Skeletal muscle cell (primary cell): ENCODE data around the gene SFTPA2.
A peak's percentile ranks its signal among the peaks of the same experiment; 100 is the strongest.
"Not testable (repeated sequence)": the region's sequence is repeated elsewhere in the genome, so short reads cannot be mapped to it uniquely, and the experiment has no call there.

Experiments used
- DNase-seq: peaks from one replicate; pipeline ENCODE4 v3.0.0-alpha.2; 2010; ENCODE audit warnings: low read depth
- H3K4me3 ChIP-seq: 2 replicates; pipeline ENCODE4 v1.5.1; 2011; ENCODE audit warnings: low read depth, mild to moderate bottlenecking, control low read depth, low read length, moderate library complexity

The SFTPA2 gene

DNA sequence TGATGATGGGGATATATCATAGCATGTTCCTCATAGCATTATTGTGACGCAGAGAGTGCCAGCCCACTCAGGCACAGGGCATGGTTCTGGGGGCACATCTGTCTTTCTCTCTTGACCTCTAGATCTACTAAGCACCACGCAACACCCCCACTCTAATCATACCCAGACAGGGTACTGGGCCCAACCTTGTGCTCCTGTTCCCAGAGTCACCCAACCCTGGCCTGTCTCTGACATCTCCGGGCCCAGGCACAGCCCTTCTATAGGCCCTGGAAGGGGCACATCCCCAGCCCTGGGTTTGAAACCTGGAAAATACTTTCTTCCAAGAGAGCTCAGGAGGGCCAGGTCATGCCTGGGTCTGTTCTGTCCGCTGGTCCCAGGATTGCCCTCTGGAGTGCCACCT, 37.7 kb downstream of the SFTPA2 start:
- H3K4me3 ChIP-seq, DNase-seq: not testable (repeated sequence)

DNA sequence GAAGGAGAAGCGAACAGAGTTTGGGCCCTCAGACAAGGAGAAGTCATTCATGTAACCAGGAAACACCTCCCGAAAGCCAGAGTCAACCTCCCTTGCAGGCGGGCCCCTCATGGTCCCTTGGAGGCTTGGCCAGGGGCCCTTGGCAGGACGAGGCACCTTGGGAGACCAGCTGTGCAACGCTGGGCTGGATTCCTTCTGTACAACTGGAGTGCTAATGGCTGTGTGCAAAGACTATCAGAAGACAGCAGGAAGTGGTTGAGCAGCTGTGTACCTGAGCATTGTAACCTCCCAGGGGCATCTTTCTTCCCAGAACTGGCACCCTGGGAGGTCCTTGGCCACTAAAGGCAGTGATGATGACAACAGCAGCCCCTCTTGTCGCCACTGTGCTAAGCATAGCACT, 38.5 kb downstream of the SFTPA2 start:
- not testable (repeated sequence) for H3K4me3 ChIP-seq, DNase-seq

DNA sequence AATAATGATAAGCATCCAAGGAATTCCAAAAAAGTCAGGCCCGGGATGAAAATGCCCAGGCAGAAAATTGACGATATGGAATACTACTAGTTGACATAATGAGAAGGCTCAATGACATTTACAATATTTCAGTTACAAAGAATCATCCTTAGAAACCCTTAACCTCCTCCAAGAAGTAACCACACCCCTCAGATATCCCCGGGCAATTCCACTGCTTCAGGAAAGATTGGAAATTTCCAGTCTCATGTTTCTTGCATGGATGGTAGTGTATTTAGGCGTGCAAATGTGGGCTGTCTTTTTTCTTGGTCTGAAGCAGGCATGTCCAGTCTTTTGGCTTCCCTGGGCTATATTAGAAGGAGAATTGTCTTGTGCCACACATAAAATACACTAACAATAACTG, 42.6 kb downstream of the SFTPA2 start:
- not testable (repeated sequence) for DNase-seq, H3K4me3 ChIP-seq

DNA sequence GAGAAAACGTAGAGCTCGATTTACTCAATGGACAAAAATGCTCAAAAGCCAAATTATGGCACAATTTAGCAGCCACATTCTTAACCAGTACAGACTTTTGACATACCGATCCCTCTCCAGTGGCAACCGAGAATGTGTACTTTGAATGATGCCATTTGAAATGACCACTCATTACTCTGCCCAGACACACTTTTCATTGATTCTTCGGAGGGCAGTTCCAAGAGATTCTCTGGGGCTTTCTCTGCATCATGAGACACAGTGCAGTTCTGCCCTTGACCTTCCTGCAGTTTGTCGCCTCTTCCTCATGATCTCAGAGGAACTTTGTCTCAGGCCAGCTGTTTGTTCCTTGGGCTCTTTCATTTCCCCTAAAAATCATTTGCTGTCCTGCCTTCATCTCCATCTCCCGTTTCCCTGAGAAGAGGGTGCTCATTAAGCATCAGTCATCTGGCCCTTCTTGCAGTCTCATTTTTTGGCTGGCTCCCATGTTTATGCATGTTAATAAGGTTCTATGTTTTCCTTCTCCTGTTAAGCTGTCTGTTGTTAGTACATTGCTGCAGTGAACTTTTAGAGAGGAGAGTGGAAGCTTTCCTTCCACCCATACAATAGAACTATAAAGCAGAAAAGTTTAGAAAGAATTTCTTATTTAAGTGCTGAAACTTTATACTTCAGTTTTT, 43.5 kb downstream of the SFTPA2 start:
- not testable (repeated sequence) for DNase-seq, H3K4me3 ChIP-seq

DNA sequence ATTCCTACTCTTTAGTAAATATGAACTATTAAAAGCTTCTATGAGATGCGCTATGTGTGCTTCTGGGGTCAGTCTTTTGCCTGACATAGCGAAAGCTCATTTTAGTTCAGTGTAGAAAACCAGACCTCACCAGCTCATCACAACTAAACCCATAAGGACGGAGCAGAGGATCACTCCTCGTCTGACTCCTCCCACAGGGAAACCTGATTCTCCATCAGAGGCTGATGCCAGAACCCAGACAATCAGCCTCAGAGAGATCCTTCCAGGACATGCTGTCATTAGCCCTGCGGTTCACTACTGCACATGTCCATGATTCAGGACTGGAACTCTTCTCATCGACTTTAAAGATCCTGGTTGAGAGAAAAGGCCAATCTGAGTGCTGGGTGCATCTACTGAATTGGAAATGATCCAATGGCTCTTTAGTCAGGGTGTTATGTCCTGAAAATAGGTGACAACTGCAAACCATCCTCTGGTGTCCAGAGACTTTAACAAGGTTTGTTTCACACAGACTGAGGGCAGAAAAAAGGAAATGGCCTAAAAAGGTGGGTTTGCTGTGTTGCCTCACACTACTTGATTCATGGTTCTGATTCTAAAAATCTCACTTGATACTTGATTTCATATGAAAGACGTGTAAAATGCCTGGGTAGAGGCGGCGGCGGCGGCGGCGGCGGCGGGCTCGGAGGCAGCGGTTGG, 48.2 kb downstream of the SFTPA2 start, which contains the start of gene EIF5AL1:
Gene EIF5AL1, plus strand, starts transcription at position 643 of the 693 bp plus-strand sequence. CDS start 117 bp downstream, outside the sequence.
- DNase-seq, H3K4me3 ChIP-seq: not testable (repeated sequence)

DNA sequence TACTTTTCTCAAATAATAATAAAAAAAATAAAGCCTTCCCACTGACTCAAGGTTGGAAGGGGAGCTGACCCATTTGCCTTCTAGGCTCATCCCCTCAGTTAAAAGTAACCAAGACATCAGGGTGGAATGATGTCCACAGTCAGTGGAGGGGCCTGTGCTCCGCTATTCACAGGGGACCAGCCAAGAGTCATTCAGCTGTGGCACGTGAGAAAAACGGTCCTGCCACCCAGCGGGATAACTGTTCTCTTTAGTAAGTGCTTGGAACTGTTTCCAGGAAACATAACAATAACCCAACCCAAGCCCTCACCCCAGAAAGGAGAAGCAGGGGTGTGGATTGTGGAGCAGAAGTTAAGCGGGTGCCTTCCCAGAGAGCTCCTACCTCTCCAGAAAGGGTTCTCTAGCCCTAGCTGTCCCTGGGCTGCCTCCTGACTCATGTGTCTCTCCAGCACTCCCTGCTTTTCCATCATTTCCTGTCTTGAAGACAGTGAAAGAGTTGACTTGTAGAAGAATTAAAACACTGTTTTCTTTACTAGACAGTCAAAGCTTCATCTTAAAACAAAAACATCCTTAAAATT, 50.2 kb downstream of the SFTPA2 start:
- not testable (repeated sequence) for DNase-seq, H3K4me3 ChIP-seq

DNA sequence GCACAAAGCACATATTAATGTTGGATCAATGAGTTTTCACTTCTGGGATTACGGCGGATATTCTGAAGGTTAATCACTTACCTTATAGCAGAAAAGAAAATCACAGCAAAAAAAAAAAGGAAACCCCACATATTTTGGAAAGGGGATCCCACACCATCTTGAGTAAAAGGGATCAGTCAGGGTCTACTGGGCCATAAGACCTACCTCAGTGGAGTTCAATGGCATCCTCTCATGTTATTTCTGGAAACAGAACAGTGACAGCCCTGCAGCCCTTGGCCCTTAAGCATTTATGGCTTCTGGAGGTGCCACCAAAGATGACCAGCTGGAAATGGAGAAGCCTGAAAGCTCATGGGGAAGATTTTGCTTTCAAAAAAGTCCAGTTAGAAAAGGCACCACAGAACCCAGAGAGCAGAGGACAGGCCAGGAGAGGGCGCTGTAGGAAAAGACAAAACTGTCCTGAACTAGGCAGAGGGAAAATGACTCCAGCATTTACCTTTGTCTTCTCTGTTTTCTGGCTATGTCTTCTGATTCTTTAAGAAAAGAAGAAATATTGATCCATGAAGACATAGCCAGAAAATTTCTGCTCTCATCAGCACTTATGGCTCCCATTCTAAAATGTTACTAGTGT, 50.8 kb downstream of the SFTPA2 start:
- not testable (repeated sequence) for DNase-seq, H3K4me3 ChIP-seq

DNA sequence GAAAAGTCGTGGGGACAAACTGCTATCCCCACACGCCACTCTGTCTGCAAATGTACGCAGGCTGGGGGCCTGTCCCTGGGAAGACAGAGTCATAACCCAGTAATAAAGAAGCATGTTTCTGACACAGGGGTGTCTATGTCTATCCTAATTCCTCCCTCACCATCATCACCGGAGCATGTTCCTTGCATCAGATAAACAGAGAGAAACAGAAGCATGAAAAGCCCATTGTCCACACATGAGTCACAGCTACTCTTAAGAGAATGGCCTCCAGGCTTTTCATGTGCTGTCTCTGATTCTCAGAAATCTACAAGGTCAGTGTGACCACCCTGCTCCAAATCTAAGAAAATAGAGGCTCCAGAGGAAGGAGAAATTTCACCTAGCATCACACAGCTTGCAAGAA, 52.0 kb downstream of the SFTPA2 start:
- DNase-seq, H3K4me3 ChIP-seq: not testable (repeated sequence)

DNA sequence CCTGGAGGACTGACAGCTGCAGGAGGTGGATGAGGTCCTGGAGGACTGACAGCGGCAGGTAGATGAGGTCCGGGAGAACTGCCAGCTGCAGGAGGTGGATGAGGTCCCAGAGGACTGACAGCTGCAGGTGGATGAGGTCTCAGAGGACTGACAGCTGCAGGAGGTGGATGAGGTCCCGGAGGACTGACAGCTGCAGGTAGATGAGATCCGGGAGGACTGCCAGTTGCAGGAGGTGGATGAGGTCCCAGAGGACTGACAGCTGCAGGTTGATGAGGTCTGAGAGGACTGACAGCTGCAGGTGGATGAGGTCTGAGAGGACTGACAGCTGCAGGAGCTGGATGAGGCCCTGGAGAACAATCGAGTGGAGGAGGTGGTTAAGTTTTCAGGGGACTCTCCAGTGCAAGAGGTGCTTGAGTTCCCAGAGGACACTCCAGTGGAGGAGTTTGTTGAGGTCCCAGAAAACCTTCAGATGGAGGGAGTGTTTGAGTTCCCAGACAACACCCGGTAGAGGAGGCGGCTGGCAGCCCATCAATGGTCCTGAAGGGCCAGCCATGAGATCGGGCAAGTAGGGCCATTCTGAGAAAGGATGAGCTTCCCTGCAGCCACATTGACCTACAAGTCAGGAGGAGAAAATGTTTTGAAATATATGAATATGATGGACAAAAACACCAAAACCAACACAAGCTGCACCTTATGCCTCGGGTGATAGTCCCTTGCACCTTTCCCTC, 52.6 kb downstream of the SFTPA2 start:
- no peak overlapping the region for H3K4me3 ChIP-seq
- DNase-seq = peak; percentile 50
